Measurements from ENCODE around the gene STPG1. TPM values are rescaled to one million over a fixed set of nuclear protein-coding genes. Genes with fewer than 3 reads are reported as not detected.

Gene STPG1
- total RNA-seq, 1 experiment from 2014 or later: 17.8 TPM

GRCh38 chr1:24435782-24436365 lies 22.3 kb upstream of the STPG1 start:
- in situ Hi-C loops (cut with HindIII; ENCODE audit: low sequenced_read_pairs): no loop called here
- no peak for DNase-seq (ENCODE audit: low spot score)

GRCh38 chr1:24427545-24427862 lies 13.9 kb upstream of the STPG1 start:
- in situ Hi-C loops (cut with HindIII; ENCODE audit: low sequenced_read_pairs): no loop called here
- DNase-seq (ENCODE audit: low spot score): no peak

- peak; percentile 55 for DNase-seq (ENCODE audit: low spot score)
- in situ Hi-C loops (cut with HindIII; ENCODE audit: low sequenced_read_pairs): no loop called here
These were observed 13.4 kb upstream of the STPG1 start for GRCh38 chr1:24426744-24427544.

- in situ Hi-C loops (cut with HindIII; ENCODE audit: low sequenced_read_pairs): no loop called here
These were observed 12.3 kb upstream of the STPG1 start for GRCh38 chr1:24425922-24426321.

GRCh38 chr1:24425441-24425840 lies 11.9 kb upstream of the STPG1 start:
- DNase-seq (ENCODE audit: low spot score): no peak

More at GRCh38 chr1:24425922-24426321, 12.3 kb upstream of the STPG1 start:
- DNase-seq (ENCODE audit: low spot score): no peak

GRCh38 chr1:24424990-24425389 lies 11.4 kb upstream of the STPG1 start:
- in situ Hi-C loops (cut with HindIII; ENCODE audit: low sequenced_read_pairs): no loop called here
- no peak for DNase-seq (ENCODE audit: low spot score)

More at GRCh38 chr1:24425441-24425840, 11.9 kb upstream of the STPG1 start:
- in situ Hi-C loops (cut with HindIII; ENCODE audit: low sequenced_read_pairs): no loop called here

- DNase-seq (ENCODE audit: low spot score): no peak
- in situ Hi-C loops (cut with HindIII; ENCODE audit: low sequenced_read_pairs): no loop called here
These were observed 10.6 kb upstream of the STPG1 start for GRCh38 chr1:24424207-24424606.

GRCh38 chr1:24421502-24421901 lies 7.9 kb upstream of the STPG1 start:
- no peak for DNase-seq (ENCODE audit: low spot score)
- in situ Hi-C loops (cut with HindIII; ENCODE audit: low sequenced_read_pairs): no loop called here

- in situ Hi-C loops (cut with HindIII; ENCODE audit: low sequenced_read_pairs): no loop called here
- DNase-seq (ENCODE audit: low spot score): no peak
These were observed 7.0 kb upstream of the STPG1 start for GRCh38 chr1:24420547-24420946.

GRCh38 chr1:24418898-24419628 lies 5.5 kb upstream of the STPG1 start:
- in situ Hi-C loops (cut with HindIII; ENCODE audit: low sequenced_read_pairs): no loop called here
- peak; percentile 72 for DNase-seq (ENCODE audit: low spot score)

GRCh38 chr1:24417681-24418080 lies 4.1 kb upstream of the STPG1 start:
- no peak for DNase-seq (ENCODE audit: low spot score)
- in situ Hi-C loops (cut with HindIII; ENCODE audit: low sequenced_read_pairs): no loop called here

GRCh38 chr1:24416666-24417391 lies 3.2 kb upstream of the STPG1 start:
- DNase-seq (ENCODE audit: low spot score): peak; percentile 44
- in situ Hi-C loops (cut with HindIII; ENCODE audit: low sequenced_read_pairs): no loop called here

- DNase-seq (ENCODE audit: low spot score): peak; percentile 77
- in situ Hi-C loops (cut with HindIII; ENCODE audit: low sequenced_read_pairs): no loop called here
These were observed 2.5 kb upstream of the STPG1 start for GRCh38 chr1:24415910-24416665.

GRCh38 chr1:24415334-24415909 lies 1.8 kb upstream of the STPG1 start, which contains the start of gene NIPAL3:
TSS of gene NIPAL3 (plus strand) at chr1:24415802. CDS start at chr1:24419548, 3,746 bp downstream.
- in situ Hi-C loops (cut with HindIII; ENCODE audit: low sequenced_read_pairs): no loop called here
- peak; percentile 99 for DNase-seq (ENCODE audit: low spot score)

GRCh38 chr1:24414775-24415333 lies 1.3 kb upstream of the STPG1 start:
- in situ Hi-C loops (cut with HindIII; ENCODE audit: low sequenced_read_pairs): no loop called here
- DNase-seq (ENCODE audit: low spot score): peak; percentile 38

GRCh38 chr1:24412408-24412807 lies 1.2 kb downstream of the STPG1 start:
- in situ Hi-C loops (cut with HindIII; ENCODE audit: low sequenced_read_pairs): no loop called here

GRCh38 chr1:24411963-24412362 lies 1.6 kb downstream of the STPG1 start:
- in situ Hi-C loops (cut with HindIII; ENCODE audit: low sequenced_read_pairs): no loop called here
- no peak for DNase-seq (ENCODE audit: low spot score)

More at GRCh38 chr1:24412408-24412807, 1.2 kb downstream of the STPG1 start:
- no peak for DNase-seq (ENCODE audit: low spot score)

GRCh38 chr1:24410750-24411149 lies 2.8 kb downstream of the STPG1 start:
- no peak for DNase-seq (ENCODE audit: low spot score)
- in situ Hi-C loops (cut with HindIII; ENCODE audit: low sequenced_read_pairs): no loop called here

All from G401 (cell line).